ENCODE measurements around the gene KREMEN1.

Gene KREMEN1

DNA sequence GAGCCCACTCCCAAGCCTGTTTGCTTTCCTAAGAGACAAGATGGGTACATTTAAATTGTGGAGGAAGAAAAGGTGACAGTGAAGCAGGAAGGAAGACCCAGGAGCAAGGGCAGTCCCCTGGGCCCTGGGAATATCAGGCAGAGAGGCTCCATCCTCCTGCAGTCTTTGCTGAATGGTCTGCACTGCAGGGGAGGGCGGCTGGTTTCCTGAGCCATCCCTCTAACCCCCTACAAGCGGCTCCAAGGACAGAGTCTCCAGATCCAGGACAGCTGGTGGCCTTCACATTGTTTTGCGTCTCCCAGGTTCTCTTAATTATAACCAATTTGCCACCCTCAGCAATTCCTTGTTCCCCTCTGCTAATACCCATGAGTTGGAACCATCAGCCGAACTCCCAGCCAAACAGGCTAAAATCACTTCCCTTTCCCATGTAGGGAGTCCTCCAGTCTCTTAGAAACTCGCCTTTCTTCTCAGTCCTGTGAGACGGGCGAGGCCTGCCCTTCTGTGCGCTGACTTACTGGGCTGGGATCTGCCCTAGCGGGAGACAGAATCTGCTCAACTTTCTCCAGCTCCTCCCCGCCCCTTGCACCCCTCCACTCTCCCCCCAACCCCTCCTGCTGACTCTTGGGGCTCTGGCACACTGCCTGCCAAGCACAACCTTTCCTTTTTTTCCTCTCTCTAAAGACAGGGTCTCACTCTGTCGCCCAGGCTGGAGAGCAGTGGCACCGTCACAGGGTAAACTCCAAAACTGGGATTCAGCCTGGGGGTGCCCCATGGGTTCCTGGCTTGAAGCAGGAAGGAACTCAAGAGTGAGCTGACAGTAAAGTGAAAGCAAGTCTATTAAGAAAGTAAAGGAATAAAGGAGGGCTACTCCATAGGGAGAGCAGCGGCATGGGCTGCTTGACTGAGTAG lies 79.5 kb downstream of the KREMEN1 start:
- DNase-seq (ENCODE audit: low spot score), result peak; percentile 82

DNA sequence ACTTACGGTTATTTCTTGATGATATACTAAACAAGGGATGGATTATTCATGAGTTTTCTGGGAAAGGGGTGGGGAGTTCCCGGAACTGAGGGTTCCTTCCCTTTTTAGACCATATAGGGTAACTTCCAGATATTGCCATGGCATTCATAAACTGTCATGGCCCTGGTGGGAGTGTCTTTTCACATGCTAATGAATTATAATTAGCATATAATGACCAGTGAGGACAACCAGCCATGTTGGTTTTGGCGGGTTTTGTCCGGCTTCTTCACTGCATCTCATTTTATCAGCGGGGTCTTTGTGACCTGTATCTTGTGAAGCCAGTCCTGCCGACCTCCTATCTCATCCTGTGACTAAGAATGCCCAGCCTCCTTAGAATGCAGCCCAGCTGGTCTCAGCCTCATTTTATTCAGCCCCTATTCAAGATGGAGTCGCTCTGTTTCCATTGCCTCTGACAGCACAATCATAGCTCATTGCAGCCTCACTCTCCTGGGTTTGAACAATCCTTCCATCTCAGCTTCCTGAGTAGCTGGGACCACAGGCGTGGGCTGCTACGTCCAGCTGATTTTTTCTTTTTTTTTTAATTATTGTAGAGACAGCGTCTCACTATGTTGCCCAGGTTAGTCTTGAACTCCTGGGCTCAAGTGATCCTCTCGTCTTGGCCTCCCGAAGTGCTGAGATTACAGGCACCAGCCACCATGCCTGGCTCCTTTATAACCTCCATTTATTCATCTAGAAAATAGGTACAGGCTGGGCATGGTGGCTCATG lies 80.3 kb downstream of the KREMEN1 start:
- DNase-seq (ENCODE audit: low spot score), result no peak

DNA sequence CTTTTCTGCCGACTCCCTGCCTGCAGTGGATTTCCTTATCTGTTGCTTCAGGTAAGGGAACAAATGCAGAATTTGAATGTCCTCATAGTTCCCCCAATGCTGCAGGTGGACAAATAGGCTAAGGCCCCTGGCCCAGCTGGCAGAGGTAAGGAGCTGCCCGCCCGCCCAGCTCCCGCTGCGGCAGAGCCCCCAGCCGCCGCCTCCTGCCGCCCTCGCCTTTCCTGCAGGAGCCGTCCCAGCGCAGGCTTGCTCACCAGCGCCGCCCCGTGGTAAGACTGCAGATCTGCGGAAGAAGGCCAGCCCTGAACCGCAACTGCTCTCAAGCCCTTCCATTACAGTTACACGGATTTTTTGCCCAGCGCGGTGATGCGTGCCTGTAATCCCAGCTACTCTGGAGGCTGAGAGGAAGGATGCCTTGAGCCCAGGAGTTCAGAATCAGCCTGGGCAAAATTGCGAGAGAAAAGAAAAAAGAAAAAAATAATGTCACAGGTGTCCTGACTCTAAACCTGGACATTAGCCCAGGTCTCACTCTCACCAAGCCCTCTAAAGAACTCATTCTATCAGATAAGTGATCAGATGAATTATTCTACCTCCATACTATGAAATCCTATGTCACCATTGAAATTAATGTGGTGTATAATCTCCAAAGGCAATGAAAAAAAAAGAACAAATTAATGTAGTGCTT lies 81.7 kb downstream of the KREMEN1 start:
- peak; percentile 88 for DNase-seq (ENCODE audit: low spot score)

DNA sequence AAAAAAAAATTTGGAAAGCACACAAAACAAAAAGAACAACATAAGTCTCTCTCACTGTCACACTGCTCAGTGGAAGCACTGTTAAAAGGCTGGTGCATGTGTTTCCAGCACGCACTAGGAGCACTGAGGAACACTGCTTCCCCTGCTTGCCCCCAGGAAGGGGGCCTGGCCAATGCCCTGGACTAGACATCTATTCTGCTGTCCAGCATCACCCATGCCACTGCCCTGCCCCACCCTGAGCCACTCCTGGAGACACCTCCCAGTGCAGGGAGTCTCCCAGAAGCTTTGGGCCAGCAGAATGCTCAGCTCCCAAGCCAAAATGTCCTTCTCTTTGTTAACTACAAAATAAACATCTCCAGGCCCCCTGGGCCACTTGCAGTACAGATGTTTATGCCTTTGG lies 83.1 kb downstream of the KREMEN1 start:
- DNase-seq (ENCODE audit: low spot score), result no peak

DNA sequence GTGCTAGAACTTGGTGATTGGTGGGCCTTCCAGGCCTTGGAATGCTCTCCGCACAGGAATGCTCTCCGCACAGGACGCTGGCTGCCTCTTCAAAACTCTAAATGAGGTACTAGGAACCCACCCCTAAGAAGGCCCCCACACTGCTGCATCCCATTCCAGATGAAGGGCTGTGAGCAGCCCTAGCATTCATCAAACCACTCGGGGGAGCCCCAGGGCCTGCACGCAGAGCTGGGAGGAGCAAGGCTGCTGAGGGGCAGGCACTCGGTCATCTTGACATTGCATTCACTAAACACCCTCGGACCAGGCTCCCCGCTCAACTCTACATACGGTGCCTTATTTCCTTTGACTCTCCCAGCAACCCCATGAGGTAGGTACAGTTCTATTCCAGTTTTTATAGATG lies 83.7 kb downstream of the KREMEN1 start:
- no peak for DNase-seq (ENCODE audit: low spot score)

GRCh38 chr22:29157759-29158535 lies 85.1 kb downstream of the KREMEN1 start:
- no peak for DNase-seq (ENCODE audit: low spot score)

- no peak for DNase-seq (ENCODE audit: low spot score)
Measured at GRCh38 chr22:29158546-29158945, 85.7 kb downstream of the KREMEN1 start.

DNA sequence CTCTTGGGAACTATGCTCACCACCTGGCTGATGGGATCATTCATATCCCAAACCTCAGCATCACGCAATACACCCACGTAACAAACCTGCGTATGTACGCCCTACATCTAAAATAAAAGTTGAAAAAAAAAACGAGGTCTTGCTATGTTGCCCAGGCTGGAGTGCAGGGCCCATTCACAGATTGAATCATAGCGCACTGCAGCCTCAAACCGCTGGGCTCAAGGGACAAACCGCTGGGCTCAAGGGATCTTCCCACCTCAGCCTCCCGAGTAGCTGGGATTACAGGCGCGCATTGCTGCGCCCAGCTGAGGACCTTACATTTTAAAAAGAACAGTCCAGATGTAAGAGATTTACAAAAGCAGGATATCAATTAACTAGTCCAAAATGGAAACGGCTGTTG lies 91.0 kb downstream of the KREMEN1 start:
- DNase-seq (ENCODE audit: low spot score), result no peak

DNA sequence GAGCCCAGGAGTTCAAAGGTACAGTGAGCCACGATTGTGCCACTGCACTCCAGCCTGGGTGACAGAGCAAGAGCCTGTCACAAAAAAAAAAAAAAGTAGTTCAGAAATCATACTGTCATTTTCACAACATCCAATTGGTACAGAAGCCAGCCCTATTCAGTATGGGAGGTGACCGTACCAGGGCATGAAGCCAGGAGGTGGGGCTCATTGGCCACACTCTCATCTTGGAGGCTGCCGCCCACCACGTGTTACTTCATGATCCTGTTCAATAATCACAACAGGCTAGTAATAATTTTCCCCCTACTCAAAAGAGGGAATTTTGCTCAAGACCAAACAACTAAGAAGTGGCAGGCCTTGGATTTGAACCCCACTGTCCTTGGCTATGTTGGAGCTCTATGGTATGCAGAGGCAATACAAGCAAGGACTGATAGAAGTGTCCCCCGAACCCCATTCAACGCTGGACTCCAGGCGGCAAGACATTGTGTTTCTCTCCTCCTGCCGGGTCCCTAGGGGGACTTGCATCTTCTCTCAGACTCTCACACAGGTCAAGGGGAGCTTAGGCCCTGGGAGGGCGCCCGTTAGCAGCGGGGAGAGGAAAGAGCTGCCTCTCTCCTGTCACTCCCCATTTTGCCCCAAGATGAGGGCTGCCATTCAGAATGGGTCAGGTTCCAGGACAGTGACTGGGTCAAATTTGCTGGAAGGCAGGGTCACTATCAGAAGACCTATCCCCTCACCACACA lies 92.7 kb downstream of the KREMEN1 start:
- DNase-seq (ENCODE audit: low spot score), result no peak

DNA sequence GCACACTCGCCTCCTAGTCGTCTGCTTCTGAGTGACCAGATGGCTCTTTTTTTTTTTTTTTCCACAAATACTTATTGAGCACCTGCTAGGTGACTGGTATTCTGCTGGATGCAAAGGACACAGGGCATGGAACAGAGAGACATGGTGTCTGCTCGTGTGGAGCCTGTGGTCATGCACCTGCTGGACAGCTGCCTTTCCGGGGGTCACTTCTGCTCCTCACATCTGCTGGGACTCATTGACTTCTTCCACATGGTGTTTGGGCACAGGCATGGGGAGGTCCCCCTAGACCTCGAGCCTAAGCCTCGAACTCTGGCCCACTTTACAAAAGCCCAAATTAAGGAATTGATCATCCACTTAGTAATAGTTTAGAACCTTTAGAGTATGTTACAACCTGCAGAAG lies 93.3 kb downstream of the KREMEN1 start:
- DNase-seq (ENCODE audit: low spot score), result no peak

GRCh38 chr22:29167032-29167911 lies 94.4 kb downstream of the KREMEN1 start:
- no peak for DNase-seq (ENCODE audit: low spot score)

GRCh38 chr22:29171721-29172120 lies 98.9 kb downstream of the KREMEN1 start:
- DNase-seq (ENCODE audit: low spot score), result no peak

DNA sequence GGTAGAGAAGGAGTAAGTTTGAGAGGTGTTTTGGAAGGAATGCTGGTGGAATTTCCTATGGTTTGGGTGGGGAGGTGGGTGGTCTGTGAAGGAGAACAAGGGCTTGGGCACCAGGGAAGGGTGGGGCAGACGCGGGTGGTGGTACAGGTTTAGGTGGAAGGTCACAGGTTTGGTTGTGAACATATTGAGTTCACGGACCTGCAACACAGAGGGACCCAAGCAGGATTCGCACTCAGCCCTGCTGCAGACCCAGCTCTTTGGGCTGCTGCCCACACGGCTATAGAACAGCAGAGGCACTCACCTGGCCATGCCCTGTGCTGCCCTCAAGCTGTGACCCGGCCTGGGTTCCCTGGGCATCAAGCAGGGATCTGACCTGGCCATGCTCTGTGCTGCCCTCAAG lies 99.4 kb downstream of the KREMEN1 start:
- no peak for DNase-seq (ENCODE audit: low spot score)

DNA sequence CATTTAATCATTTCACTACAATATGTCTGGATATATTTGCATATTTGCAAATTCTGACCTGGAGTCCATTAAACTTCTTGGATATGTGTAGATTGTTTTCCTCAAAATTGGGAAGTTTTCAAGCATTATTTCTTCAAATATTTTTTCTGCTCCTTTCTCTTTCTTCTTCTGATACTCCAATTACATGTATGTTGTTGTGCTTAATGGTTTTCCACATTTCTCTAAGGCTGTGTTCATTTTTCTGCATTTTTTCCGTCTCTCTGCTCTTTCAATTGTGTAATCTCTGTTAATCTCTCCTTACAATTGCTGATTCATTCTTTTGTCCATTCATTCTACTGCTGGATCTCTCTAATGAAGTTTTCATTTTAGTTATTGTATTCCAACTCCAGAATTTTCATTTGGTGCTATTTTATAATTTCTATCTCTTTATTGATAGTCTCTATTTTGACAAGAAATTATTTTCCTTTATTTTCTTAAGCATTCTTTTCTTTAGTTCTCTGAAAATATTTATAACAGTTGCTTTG lies 102.5 kb downstream of the KREMEN1 start:
- DNase-seq (ENCODE audit: low spot score), result no peak

- DNase-seq (ENCODE audit: low spot score), result peak; percentile 28
Measured at GRCh38 chr22:29183971-29184848, 111.4 kb downstream of the KREMEN1 start.

- DNase-seq (ENCODE audit: low spot score), result peak; percentile 39
Measured at GRCh38 chr22:29184849-29185490, 112.1 kb downstream of the KREMEN1 start.

- DNase-seq (ENCODE audit: low spot score), result no peak
Measured at GRCh38 chr22:29186302-29186701, 113.5 kb downstream of the KREMEN1 start.

GRCh38 chr22:29187831-29188230 lies 115.0 kb downstream of the KREMEN1 start:
- DNase-seq (ENCODE audit: low spot score), result no peak
